ENCODE measurements around the gene CELSR1.
"Not testable (repeated sequence)": the region's sequence is repeated elsewhere in the genome, so short reads cannot be mapped to it uniquely, and the experiment has no call there.

The CELSR1 gene

DNA sequence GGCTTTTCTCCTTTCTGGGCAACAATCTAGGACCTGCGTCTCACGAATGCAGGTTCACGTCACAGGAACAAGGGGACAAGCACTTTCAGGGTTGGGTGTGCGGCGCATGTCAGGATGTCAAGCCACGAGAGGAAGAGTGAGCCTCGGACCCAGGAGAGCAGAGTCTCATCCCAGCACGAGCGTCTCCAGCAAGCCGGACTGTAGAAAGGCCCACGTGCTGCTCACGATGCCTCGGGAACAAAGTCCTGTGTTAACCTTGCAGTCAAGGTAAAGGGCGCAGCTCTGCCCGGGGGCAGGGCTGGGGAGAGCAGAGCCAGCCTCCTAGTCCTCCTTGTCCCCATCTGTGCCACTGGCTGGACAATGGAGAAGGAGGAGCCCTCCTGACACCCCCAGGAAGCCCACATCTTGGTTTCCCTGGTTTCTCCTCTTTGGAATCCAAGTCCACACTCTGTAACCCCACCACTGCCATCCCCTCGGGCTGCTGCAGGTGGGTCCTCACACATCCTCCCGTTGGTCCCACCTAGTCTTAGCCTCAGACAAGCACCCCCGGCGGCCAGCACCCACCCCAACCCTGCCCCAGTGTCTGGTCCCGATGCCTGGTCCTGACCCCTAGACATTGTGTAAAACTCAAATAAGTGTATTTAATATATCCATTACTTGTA, 63.4 kb downstream of the CELSR1 start:
- no peak for DNase-seq

DNA sequence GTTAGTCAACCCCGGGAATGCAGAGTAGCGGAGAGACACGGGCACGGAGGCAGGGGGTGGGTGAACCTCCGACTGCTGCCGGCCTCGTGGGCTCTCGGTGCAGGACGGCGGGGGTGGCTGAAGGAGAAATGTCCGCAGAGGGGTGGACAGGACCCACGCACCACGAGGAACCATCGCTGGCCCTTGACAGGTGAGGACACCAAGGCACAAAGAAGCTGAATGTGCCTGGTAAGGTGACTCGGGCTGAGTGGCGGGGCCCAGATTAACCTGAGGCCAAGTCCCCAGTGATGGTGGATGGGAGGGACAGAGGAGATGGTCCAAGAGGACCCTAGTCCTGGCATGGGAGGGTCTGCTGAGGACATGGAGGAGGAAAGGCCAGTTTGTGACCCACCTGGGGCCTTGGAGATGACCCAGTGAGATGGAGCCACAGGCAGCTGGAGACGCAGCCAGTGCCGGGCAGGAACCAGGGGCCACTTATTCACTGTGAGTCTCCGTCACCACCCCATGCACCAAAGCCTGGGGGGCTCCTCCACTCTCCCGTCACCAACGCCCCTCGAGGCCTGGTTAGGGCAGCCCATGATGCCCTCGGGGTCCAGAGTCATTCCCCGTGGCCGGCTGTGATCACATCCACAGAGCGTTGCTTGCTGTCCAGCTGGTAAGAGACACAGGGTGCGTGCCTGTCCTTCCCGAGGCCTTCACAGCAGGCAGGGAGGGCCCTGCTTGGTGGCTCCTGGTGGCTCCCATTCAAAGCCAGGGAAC, 64.2 kb downstream of the CELSR1 start:
- DNase-seq, result no peak

DNA sequence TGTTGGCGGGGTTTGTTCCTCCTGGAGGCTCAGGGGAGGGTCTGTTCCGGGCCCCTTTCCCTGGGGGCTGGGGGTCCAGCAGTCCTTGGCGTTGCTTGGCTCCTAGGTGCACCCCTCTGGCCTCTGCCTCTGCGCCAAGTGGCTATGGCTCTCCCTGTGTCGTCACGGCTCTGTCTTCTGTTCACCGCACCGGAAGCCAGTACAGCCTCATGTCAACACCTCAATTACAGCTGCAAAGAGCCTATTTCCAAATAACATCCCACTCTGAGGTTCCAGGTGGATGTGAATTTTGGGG, 64.8 kb downstream of the CELSR1 start:
- no peak for DNase-seq

DNA sequence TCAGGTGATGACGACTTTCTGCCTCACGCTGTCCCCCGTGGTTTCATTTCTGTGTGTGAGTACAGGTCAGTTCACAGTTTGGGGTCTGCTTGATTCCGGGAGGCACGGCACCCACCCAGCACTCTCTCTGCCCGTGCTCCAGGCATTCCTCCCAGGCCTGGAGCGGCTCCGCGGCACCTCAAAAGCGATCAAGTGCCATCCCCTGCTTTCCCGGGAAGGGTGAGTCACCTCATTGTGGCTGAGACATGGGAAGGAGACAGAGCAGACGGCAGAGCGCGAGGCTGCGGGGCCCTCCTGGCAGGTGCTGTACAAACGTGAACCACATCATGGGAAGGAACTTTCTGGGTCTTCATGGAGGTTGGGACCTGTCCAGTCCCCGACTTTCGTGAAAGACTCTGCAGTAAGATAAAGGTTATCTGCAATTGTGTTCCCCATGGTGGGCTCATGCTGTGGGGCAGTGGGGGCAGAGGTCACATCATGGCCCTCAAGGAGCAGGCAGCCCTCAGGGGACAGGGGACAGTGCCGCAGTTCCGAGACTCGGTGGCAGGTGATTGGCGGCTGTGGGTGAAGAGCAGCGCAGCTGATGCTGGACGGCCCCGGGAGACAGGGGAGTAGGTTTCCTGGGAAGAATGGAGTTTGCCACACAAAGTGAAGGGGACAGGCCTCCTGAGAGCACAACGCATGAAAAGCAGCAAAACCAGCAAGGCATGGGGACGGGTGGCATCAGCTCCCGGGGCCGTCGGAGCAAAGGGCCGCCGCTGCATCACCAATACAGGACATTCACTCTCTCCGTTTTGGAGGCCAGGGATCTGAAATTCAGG, 65.3 kb downstream of the CELSR1 start:
- no peak for DNase-seq

DNA sequence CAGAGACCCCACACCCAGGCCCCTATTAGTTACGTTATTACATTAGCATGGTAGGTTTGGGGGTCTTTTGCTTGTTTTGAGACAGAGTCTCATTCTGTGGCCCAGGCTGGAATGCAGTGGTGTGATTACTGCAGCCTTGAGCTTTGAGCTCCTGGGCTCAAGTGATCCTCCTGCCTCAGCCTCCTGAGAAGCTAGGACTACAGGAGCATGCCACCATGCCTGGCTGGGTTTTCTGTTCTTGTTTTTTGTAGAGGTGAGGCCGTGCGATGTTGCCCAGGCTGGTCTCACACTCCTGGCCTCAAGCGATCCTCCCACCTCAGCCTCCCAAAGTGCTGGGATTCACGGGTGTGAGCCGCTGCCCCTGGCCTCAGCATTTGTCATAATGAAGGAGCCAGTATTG, 66.1 kb downstream of the CELSR1 start:
- DNase-seq, result not testable (repeated sequence)

DNA sequence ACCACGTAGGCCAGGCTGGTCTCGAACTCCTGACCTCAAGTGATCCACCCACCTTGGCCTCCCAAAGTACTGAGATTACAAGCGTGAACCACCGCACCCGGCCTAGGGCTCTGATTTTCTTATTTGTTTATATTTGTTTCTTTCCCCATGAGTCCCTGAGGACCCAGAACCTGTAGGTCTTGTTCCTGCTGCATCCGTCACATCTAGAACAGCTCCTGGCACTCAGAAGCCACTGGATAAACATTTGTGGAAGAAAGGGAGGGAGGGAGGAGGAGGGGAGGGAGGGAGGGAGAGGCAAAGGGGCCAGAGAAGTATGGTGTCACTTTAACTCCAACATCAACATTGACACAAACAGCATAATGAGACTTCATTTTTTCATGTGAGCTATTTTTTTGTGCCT, 67.7 kb downstream of the CELSR1 start:
- no peak for DNase-seq

DNA sequence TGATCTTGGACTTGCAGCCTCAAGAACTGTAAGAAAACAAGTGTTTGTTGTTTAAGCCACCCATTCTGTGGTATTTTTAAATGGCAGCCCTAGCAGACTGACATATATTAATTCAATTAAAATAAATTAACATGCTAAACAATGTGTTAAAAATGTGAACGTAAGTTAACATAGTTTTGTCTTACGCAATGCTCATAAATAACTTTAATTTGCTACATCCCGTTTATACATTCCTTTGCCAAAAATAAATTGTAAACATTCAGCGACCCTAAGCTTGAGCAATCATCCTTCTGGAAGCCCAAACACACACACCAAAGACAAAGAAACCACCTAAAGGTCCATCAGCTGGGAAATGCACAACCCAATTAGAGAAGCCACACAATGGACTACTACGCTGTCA, 70.4 kb downstream of the CELSR1 start:
- DNase-seq, result no peak

DNA sequence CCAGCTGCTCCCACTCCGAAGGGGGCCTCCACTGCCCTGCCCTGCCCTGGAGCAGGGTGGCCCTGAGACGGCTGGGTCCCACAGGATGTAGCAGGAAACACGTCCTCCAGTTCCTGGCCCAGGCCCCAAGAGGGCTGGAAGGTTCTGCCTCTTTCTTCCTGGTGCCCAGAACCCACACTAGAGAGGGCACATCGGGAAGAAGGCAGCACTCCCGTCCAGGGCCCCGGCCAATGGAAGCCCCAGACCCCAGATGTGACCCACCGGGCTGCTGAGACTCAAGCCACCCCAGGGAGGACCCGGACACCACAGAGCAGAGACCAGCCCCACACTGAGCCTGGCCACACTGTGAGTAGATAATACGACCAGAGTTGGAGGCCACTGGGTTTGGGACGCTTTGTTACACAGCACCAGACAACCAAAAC, 71.2 kb downstream of the CELSR1 start:
- no peak for DNase-seq

DNA sequence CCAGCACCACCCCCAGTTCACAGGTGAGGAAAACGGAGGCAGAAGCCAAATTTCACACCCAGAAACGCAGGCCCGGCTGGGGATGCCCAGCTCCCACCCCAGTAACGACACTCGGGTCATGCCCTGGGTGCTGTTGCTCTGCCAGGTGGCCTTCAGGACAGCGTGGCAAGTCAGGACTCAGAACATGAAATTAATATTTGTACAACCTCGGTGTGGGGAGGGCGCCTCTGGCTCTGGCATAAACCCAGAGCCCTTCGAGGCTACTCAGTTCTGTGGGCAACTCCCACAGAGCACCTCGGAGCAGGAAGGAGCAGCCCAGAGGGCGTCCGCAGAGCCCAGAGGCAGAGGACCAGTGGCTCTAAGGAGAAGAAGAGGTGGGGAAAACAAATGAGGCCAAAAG, 71.6 kb downstream of the CELSR1 start:
- DNase-seq, result no peak

DNA sequence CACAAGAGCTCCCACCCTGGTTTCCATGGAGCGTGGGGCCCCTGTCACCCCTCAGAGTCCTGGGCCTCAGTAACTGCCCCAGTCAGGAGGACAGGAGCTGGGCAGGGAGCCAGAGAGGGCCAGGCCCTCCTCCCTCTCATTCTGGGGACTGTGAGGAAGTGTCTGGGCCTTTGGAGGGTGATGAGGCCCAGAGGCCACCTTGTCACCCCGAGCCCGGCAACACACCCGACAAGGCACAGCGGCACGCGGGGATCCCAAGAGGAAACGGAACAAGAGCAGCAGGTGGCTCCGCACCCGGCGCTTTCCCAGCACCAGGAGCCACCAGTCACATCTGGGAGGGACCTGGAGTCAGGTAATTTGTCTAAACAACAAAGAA, 72.1 kb downstream of the CELSR1 start:
- no peak for DNase-seq

DNA sequence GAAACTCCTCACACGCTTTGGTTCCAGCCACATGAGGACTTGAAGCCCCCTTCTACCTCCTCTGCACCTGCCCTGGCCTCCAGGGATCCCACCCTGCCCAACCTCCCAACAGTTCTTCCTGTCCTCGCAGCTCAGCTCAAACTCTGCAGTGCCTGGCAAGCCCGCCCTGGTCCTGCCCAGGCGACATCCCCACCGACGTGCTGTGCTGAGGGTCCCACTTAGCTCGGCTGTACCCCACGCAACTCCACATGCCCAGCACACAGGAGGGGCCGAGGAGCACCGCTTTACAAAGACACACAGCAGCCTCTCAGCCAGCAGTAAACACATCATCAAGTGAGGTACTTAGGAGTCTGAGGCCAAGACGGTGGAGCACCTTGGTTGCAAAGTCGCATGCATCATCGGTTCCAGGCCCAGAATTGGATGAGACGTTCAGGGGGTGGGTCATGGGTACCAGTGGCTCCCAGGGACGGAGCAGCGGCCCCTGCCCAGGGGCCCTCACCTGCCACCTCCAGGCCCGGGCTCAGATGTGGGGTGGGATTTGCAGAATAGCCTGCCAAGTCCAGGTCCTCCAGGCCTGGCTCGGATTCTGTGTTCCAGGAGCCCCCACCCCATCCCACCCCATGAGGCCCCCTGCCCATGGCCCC, 72.6 kb downstream of the CELSR1 start:
- no peak for DNase-seq

DNA sequence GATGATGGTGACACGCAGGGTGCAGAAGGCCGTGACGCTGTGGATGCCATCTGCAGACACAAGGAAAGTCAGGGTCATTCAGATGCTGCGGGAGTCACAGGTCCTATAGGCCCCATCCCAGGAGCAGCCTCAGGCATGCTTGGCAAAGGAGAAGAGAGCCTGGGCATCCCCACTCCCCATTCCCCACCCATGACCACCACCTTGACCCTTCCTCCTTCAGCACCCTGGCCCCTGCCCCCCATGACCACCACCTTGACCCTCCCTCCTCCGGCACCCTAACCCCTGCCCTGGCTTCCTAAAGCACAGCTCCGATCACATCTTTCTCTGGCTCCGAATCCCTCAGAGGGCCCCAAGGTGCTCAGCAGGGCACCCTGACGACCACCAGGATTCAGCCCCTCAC, 73.1 kb downstream of the CELSR1 start:
- no peak for DNase-seq

DNA sequence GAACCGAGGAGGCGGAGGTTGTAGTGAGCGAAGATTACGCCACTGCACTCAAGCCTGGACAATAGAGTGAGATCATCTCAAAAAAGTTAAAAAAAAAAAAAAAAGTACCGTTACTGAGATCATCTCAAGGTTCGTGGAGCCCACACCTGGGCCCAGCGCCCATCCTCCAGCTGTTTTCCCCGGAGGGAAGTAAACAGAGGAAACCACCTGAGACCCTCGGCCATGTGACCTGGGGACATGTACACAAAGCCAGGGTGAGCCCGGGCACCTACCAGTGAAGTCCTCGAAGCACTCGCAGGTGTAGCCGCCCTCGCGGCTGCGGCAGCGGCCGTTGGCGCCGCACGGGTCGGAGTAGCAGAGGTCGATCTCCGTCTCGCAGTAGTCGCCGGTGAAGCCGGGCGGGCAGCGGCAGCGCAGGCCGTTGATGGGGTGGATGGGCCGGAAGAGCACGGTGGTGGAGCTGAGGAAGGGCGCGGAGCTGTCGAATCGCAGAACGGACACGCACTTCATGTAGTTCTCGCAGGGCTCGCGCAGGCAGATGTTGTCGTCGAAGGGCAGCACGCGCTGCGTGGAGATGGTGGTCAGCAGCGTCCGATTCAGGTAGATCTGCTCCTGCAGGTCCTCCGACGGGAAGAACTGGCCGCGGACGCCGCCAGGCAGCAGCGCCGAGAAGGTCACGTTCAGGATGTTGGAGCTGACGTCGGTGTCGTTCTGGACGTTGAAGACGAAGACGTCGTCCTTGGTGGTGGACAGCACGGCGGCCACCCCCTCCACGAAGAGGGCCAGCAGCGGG, 73.8 kb downstream of the CELSR1 start:
- no peak for DNase-seq

DNA sequence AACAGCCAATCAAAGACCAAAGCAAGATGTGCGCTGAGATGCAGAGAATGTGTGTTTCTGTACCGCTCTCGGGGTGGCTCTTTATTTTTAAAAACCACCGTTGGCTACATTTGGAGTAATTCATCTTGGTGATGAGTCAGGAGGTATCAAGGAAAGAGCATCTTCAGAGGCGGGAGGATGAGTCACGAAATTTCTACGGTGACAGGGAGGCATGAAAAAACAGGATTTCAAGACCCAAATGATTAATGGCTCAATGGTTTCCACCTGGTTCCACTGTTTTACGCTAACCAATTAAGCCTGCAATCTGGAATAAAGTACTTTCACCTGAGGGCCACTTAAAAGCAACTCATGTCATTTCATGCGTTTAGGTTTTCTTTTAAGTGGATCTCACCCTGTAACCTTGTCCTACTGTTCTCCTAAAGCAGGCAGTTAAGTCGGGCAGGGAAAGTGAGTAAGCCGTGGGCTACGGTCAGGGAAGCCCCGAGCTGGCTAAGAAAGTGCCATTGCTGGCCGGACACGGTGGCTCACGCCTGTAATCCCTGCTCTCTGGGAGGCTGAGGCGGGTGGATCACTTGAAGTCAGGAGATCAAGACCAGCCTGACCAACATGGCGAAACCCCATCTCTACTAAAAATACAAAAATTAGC, 74.6 kb downstream of the CELSR1 start:
- no peak for DNase-seq

DNA sequence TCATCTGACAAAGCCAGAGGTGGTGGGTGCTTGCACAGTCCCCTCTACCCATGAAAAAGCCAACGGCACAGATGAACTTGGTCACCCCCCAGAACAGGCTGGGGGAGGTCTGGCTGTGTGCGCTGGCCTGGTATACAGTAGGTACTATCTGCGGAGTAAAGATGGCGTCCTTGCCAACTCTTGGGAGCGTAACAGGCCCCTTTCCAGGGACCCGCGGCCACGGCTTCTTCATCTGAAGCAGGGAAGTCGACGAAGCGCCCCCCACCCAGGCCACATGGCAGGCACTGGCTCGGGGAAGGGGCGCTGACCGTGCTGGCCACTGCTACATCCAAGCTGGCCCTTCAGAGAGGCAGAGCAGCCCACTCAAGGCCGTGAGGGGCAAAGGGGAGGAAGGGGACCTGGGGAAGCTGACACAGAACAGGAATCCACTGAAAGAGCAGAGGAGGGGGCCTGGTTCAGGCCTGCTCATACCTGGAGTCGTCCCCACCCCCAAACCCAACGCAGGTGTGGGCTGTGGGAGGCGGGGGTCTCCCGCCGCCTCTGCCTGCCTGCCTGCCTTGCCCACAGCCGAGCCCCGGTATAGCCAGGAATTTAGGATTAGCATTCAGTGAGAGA, 75.7 kb downstream of the CELSR1 start:
- no peak for DNase-seq

DNA sequence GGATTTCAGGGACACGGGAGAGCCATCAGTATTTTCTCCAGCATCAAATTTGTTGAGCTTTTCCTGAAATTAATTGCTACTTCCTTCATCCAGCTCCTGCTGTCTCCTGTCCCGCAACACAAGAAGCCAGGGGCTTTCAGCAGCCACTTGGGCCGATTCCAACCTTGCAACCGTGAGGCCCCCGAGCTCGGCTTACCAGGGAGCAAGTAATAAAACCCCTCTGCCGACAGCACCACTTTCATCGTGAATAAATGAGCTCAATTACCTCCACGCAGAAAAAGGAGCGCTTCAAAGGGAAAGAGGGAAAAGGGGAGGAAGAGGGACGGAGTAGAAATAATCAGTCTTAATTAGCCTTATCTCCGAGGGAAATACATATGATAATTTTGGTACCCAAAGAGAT, 76.6 kb downstream of the CELSR1 start:
- no peak for DNase-seq

DNA sequence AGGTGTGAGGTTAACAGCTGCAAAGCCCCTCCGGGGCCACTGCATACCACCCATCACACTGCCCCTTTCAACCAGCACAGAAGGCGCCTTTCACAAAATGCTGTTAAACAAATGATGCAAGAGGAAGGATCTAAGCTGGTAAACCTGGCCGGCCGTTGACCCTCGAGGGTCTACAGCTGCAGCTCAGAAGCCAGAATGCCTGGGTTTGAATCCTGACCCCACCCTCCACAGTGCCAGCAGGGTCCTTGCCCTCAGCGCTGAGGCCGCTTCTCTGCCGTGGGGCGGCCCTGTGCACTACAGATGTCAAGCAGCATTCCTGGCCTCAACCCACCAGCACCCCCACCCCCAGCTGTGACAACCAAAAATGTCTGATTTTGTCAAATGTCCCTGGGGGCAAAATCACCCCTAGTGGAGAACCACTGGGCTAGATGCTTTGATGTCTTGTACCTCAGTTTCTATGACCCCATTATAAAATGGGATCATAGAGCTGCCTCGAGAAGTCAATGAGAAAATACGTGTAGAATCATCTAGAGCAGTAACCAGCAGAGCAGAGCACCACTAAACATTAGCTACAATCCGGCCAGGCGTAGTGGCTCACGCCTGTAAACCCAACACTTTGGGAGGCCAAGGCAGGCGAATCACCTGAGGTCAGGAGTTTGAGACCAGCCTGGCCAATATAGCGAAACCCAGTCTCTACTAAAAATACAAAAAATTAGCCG, 77.9 kb downstream of the CELSR1 start:
- no peak for DNase-seq

DNA sequence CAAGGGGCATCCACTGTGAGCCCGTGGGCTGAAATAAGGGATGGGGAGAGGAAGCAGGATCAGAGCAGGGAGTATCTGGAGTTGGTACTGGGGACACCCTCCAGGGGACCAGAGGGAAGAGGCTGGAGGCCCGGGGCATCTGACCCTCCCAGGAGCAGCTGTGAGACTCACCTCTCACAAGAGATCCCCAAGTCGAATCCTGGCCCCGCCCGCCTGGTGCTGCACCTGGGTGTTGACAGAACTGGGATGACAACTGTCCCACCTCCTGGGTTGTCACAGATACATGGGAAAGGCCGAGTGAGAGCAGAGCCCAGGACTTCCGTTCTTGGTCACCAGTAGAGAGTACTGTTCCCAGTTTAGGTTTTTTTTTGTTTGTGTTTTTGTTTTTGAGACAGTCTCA, 78.9 kb downstream of the CELSR1 start:
- DNase-seq, result no peak

DNA sequence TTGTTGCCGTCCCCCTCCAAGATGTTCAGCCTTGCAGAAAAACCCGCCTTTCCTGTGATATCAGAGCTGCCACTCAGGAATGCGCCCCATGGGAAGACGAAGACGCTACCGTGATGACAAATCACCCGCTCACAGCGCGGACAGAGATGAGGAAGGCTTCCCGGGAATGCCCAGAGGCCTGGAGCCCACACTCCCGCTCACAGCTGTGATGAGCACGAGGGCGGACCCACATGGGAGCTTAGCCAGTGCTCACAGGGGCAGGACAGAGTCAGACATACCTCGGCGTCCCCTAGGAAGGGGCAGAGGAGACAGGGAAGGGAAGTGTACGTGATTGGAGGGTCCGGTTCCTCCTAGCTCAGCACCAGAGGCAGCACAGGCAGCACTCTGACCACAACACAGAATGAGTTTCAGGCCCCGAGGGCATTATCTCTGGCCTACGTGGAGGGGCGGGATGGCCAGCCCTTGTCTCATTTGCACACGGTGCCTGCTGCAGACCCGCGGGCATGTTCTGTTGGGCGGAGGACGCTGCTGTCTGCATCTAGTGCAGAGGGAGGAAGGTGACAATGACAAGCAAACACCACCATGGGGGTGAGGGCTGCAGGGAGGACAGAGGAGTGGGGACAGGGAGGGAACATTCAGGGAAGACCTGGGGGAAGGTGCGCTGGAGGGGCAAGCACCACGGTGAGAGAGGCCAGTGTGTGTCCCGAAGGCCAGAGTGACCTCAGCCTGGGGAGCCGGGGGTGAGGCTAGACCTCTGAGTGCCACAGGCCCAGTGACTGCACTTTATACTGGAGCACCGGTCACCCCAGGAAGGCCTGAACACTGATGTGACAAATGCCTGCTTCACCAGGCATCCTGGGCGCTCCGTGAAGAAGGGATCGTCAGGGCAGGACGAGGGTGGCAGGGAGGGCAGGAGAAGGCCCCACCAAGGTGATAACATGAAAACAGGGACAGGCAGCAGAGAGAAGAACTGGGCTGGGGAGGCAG, 79.6 kb downstream of the CELSR1 start:
- DNase-seq, result no peak

DNA sequence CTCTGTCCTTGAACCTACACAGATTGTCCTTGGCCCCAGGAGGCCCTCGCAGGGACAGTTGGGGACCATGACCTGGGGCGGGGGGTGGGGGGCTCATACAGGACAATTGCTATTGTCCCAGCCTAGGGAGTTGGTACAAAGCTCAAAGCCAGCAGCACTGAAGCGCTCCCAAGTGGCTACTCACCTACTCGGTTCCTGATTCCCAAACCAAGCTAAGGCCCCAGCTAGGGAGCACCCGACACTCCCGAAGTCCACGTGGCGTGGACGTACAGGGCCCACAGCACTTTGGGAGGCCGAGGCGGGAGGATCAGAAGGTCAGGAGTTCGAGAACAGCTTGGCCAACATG, 80.6 kb downstream of the CELSR1 start:
- no peak for DNase-seq

All from activated CD4-positive, alpha-beta T cell treated with anti-CD3 and anti-CD28 coated beads, Interleukin-10, Interleukin-2, amounts not matched to agents 100 ng/mL and 50 ng/mL, durations not matched to agents 16 hours and 8 hours (primary cell).